BJ (cell line): Measurements from ENCODE around the gene NEK7. TPM values are rescaled to one million over a fixed set of nuclear protein-coding genes. Genes with fewer than 3 reads are reported as not detected.

Source experiments
- CTCF ChIA-PET: fragments of 350-600 bp; formaldehyde crosslinking; extraction: SDS; loops from one replicate; lab custom pipeline; 2021; ENCODE audit warnings: antibody characterized with exemption, inconsistent platforms; lab: Yijun Ruan, JAX
- POLR2A ChIA-PET: fragments of 300-600 bp; sonication (Branson Sonifier 250); formaldehyde crosslinking; extraction: SDS; loops from one replicate; lab custom pipeline; 2021; ENCODE audit warnings: antibody characterized with exemption; lab: Charles Lee
- DNase-seq: peaks from one replicate; pipeline ENCODE4 v3.0.0-alpha.2; 2011; ENCODE audit warnings: low read depth
- H3K27me3 ChIP-seq: 2 replicates; pipeline ENCODE4 v1.6.0; 2011; ENCODE audit warnings: low read length; ENCODE audit not compliant: control insufficient read depth, insufficient read depth
- H3K36me3 ChIP-seq: 2 replicates; pipeline ENCODE4 v1.5.1; 2011; ENCODE audit warnings: low read length; ENCODE audit not compliant: control insufficient read depth, insufficient read depth
- H3K4me3 ChIP-seq: 2 replicates; pipeline ENCODE4 v1.5.1; 2011; ENCODE audit warnings: low read depth, mild to moderate bottlenecking, control low read depth, low read length
- polyA plus RNA-seq: library from polyadenylated mRNA; depleted of rRNA; stranded (reverse); fragments of >200 nt; gene quantifications from 2 replicates; pipeline ENCODE4 v1.2.3, GENCODE V29; 2011
- TF ChIP-seq, protein P1 (sequence below): IDR thresholded peaks from 2 replicates; pipeline ENCODE4 v1.5.1; 2011; ENCODE audit warnings: low read depth, mild to moderate bottlenecking, control low read depth, inconsistent platforms, low read length, moderate library complexity; ENCODE audit not compliant: insufficient read depth

Gene NEK7
- polyA plus RNA-seq, 1 experiment = 428 TPM

- POLR2A ChIA-PET = no interaction called here
- no peak for DNase-seq
Measured at GRCh38 chr1:198268784-198269645, 112.2 kb downstream of the NEK7 start.

GRCh38 chr1:198269646-198269940 lies 112.8 kb downstream of the NEK7 start:
- TF ChIP-seq, protein P1, sequence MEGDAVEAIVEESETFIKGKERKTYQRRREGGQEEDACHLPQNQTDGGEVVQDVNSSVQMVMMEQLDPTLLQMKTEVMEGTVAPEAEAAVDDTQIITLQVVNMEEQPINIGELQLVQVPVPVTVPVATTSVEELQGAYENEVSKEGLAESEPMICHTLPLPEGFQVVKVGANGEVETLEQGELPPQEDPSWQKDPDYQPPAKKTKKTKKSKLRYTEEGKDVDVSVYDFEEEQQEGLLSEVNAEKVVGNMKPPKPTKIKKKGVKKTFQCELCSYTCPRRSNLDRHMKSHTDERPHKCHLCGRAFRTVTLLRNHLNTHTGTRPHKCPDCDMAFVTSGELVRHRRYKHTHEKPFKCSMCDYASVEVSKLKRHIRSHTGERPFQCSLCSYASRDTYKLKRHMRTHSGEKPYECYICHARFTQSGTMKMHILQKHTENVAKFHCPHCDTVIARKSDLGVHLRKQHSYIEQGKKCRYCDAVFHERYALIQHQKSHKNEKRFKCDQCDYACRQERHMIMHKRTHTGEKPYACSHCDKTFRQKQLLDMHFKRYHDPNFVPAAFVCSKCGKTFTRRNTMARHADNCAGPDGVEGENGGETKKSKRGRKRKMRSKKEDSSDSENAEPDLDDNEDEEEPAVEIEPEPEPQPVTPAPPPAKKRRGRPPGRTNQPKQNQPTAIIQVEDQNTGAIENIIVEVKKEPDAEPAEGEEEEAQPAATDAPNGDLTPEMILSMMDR = no peak
- Histone ChIP-seq H3K36me3 (no peaks in the 10 kb centered on the region), H3K4me3 (no peak overlapping the region), H3K27me3 (no peaks in the 10 kb centered on the region)
- DNase-seq = no peak
- CTCF ChIA-PET = no interaction called here
- POLR2A ChIA-PET = no interaction called here

More at GRCh38 chr1:198268784-198269645, 112.2 kb downstream of the NEK7 start:
- H3K36me3 ChIP-seq = no peaks in the 10 kb centered on the region
- CTCF ChIA-PET = no interaction called here
- no peaks in the 10 kb centered on the region for H3K27me3 ChIP-seq
- no peak overlapping the region for H3K4me3 ChIP-seq
- TF ChIP-seq, protein P1 = no peak

DNA sequence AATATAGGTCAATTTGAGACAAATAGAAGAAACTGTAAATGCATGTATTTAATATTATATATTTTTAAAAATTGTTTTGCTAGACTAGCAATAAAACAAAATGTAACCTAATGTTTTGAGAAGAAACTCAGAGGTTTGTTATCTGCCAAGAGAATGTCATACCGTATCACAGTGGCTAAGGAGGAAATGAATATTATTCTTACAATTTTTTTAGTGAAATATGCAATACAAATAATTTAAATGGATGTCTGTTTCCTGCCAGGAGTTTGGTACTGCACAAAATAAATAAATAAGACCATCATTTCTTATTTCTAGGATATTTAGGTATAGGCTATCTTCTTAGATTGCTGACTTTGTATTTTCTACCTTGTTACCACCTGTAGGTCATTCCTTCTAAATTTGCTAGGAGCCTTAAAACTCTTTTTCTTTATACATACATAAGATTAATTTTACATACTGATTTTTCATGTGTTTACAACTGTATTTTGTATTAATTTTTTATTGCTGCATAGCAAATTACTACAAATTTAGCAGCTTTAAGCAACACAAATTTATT lies 113.6 kb downstream of the NEK7 start:
- CTCF ChIA-PET = no interaction called here
- no peak overlapping the region for H3K4me3 ChIP-seq
- TF ChIP-seq, protein P1 = no peak
- no peaks in the 10 kb centered on the region for H3K27me3 ChIP-seq
- no peak for DNase-seq
- POLR2A ChIA-PET = no interaction called here
- no peaks in the 10 kb centered on the region for H3K36me3 ChIP-seq

DNA sequence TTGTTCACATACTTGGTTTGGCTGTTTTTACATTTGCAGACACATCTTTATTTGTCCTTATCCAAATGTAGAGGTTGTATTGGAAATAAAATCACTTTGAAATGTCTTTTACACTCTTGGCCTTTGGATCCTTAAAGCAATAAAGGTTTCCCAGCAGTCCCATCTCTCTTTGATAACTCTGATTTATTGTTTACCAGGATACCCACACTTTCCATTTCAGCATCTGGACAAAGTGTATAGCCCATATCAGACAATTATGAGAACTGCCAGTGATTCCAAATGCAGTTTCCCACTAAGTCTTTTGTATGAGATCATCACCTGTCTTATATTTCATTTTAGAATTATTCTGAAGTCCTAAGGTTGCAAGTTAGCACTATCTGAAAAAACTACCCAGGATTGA lies 114.7 kb downstream of the NEK7 start:
- ChIA-PET CTCF (no interaction called here), POLR2A (no interaction called here)
- TF ChIP-seq, protein P1 = no peak
- Histone ChIP-seq H3K4me3 (no peak overlapping the region), H3K27me3 (no peaks in the 10 kb centered on the region), H3K36me3 (no peaks in the 10 kb centered on the region)
- no peak for DNase-seq

DNA sequence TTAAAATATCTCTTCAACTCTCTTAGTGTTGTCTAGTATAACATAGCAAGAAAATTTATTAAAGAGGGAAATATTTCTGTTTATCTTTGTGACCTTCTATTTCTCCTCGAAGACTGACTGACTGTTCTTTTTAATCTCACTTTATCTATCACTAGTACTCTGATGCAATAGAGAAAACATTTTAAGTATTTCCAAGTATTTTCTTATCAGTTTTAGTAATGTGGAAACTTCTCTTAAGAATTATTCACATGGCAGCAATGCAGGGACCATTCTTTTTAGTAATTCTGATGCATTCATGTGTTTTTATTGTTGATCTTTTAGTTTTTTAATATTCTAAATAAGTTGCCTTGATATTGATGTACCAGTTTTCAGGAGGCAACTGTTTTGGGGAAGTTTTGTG lies 115.7 kb downstream of the NEK7 start:
- ChIA-PET POLR2A (no interaction called here), CTCF (no interaction called here)
- no peaks in the 10 kb centered on the region for H3K27me3 ChIP-seq
- TF ChIP-seq, protein P1 = no peak
- no peak overlapping the region for H3K4me3 ChIP-seq
- H3K36me3 ChIP-seq = no peaks in the 10 kb centered on the region
- DNase-seq = no peak
